Measurements from ENCODE around the gene BST2.

The BST2 gene

DNA sequence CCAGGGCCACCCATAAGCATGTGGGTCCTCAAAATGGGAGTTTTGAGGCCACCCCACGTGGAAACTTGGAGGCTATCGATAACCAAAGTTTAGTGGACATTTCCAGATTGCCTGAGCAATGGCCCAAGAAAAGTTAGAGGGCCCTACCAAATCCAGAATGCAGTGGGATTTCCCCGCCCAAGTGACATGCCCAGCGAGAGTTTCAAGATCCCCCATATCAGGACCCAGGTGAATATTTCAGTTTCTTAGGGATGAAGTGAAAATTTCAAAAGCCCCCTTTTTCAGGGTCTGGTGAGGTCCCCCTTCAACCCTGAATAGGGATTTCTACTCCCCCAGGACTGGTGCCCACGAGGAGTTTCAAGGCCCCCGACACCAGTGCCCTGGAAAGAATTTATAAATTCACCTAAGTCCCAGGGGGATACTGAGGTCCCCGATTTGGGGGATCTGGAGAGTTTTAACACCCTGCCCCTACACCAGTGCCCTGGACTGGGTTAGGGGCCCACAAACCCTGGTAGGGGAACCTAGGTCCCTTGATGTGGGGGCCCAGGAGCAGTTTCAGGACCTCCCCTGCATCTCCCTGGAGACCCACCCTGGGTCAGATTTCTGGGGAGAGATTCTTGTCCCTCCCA lies 695 bp downstream of the BST2 start:
- no peak for TF ChIP-seq ZC3H10 (CRISPR knock-in tag; IDR thresholded peaks at IDR 0.05)
- no peak for TF ChIP-seq BACH2 (CRISPR knock-in tag; IDR thresholded peaks at IDR 0.05; ENCODE audit: borderline replicate concordance)
- TF ChIP-seq, protein P1, sequence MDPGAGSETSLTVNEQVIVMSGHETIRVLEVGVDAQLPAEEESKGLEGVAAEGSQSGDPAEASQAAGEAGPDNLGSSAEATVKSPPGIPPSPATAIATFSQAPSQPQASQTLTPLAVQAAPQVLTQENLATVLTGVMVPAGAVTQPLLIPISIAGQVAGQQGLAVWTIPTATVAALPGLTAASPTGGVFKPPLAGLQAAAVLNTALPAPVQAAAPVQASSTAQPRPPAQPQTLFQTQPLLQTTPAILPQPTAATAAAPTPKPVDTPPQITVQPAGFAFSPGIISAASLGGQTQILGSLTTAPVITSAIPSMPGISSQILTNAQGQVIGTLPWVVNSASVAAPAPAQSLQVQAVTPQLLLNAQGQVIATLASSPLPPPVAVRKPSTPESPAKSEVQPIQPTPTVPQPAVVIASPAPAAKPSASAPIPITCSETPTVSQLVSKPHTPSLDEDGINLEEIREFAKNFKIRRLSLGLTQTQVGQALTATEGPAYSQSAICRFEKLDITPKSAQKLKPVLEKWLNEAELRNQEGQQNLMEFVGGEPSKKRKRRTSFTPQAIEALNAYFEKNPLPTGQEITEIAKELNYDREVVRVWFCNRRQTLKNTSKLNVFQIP (CRISPR knock-in tag; IDR thresholded peaks at IDR 0.05; ENCODE audit: borderline replicate concordance, low read depth) = no peak
- TF ChIP-seq, protein P2, sequence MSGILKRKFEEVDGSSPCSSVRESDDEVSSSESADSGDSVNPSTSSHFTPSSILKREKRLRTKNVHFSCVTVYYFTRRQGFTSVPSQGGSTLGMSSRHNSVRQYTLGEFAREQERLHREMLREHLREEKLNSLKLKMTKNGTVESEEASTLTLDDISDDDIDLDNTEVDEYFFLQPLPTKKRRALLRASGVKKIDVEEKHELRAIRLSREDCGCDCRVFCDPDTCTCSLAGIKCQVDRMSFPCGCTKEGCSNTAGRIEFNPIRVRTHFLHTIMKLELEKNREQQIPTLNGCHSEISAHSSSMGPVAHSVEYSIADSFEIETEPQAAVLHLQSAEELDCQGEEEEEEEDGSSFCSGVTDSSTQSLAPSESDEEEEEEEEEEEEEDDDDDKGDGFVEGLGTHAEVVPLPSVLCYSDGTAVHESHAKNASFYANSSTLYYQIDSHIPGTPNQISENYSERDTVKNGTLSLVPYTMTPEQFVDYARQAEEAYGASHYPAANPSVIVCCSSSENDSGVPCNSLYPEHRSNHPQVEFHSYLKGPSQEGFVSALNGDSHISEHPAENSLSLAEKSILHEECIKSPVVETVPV (CRISPR knock-in tag; IDR thresholded peaks at IDR 0.05) = no peak
- no peak for TF ChIP-seq ZNF70 (CRISPR knock-in tag; IDR thresholded peaks at IDR 0.05)
- no peak for TF ChIP-seq GLIS3 (CRISPR knock-in tag; IDR thresholded peaks at IDR 0.05)
- TF ChIP-seq ESRRG (CRISPR knock-in tag; IDR thresholded peaks at IDR 0.05) = no peak
- TF ChIP-seq ARNTL (CRISPR knock-in tag; IDR thresholded peaks at IDR 0.05; ENCODE audit: borderline replicate concordance, low read depth) = no peak
- TF ChIP-seq ISL1 (CRISPR knock-in tag; IDR thresholded peaks at IDR 0.05) = no peak
- no peak for ATAC-seq

DNA sequence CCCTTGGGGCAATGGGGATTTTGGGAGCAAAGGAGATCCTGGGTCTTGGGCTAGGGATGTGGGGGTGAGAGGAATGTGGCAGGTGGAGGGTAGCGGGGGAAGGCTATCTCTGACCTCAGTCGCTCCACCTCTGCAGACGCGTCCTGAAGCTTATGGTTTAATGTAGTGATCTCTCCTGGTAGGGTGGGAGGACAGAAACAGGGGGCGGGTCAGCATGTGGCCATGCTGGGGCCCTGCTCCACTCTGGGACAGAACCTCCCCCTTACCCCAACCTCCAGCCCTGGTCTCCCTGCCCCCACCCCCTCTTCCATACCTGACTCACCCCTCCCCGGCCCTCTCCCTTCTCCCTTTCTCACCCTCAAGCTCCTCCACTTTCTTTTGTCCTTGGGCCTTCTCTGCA lies 1.4 kb downstream of the BST2 start:
- no peak for ATAC-seq
- TF ChIP-seq RARB (CRISPR knock-in tag; IDR thresholded peaks at IDR 0.05) (no peak), TCF4 (CRISPR knock-in tag; IDR thresholded peaks at IDR 0.05; ENCODE audit: borderline replicate concordance) (no peak), TOX (CRISPR knock-in tag; IDR thresholded peaks at IDR 0.05; ENCODE audit: borderline replicate concordance) (no peak), CSDC2 (CRISPR knock-in tag; IDR thresholded peaks at IDR 0.05) (no peak), ZNF8 (CRISPR knock-in tag; IDR thresholded peaks at IDR 0.05) (no peak), ZNF70 (CRISPR knock-in tag; IDR thresholded peaks at IDR 0.05) (no peak), OSR1 (CRISPR knock-in tag; IDR thresholded peaks at IDR 0.05) (no peak), ZNF565 (CRISPR knock-in tag; conservative IDR thresholded peaks at IDR 0.05; ENCODE audit: low read depth) (no peak), ARNTL (CRISPR knock-in tag; IDR thresholded peaks at IDR 0.05; ENCODE audit: borderline replicate concordance, low read depth) (no peak)
- TF ChIP-seq, protein P2 (CRISPR knock-in tag; IDR thresholded peaks at IDR 0.05) = no peak

- TF ChIP-seq ZFP3 (CRISPR knock-in tag; IDR thresholded peaks at IDR 0.05) (no peak), ZC3H10 (CRISPR knock-in tag; IDR thresholded peaks at IDR 0.05) (no peak), TCF4 (CRISPR knock-in tag; IDR thresholded peaks at IDR 0.05; ENCODE audit: borderline replicate concordance) (no peak), BACH2 (CRISPR knock-in tag; IDR thresholded peaks at IDR 0.05; ENCODE audit: borderline replicate concordance) (no peak), ZNF70 (CRISPR knock-in tag; IDR thresholded peaks at IDR 0.05) (no peak), PPARA (CRISPR knock-in tag; IDR thresholded peaks at IDR 0.05; ENCODE audit: borderline replicate concordance) (no peak), ISL1 (CRISPR knock-in tag; IDR thresholded peaks at IDR 0.05) (no peak), SNAI2 (CRISPR knock-in tag; IDR thresholded peaks at IDR 0.05) (no peak), TSHZ2 (CRISPR knock-in tag; IDR thresholded peaks at IDR 0.05) (no peak), ARNTL (CRISPR knock-in tag; IDR thresholded peaks at IDR 0.05; ENCODE audit: borderline replicate concordance, low read depth) (no peak), PATZ1 (CRISPR knock-in tag; IDR thresholded peaks at IDR 0.05; ENCODE audit: borderline replicate concordance) (no peak), ESRRG (CRISPR knock-in tag; IDR thresholded peaks at IDR 0.05) (no peak), TOX (CRISPR knock-in tag; IDR thresholded peaks at IDR 0.05; ENCODE audit: borderline replicate concordance) (no peak)
- TF ChIP-seq, protein P1 (CRISPR knock-in tag; IDR thresholded peaks at IDR 0.05; ENCODE audit: borderline replicate concordance, low read depth) = no peak
- TF ChIP-seq, protein P3, sequence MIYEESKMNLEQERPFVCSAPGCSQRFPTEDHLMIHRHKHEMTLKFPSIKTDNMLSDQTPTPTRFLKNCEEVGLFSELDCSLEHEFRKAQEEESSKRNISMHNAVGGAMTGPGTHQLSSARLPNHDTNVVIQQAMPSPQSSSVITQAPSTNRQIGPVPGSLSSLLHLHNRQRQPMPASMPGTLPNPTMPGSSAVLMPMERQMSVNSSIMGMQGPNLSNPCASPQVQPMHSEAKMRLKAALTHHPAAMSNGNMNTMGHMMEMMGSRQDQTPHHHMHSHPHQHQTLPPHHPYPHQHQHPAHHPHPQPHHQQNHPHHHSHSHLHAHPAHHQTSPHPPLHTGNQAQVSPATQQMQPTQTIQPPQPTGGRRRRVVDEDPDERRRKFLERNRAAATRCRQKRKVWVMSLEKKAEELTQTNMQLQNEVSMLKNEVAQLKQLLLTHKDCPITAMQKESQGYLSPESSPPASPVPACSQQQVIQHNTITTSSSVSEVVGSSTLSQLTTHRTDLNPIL (CRISPR knock-in tag; IDR thresholded peaks at IDR 0.05; ENCODE audit: low read depth) = no peak
- ATAC-seq = peak; percentile 65
Observed at GRCh38 chr19:17402982-17403855, 2.2 kb downstream of the BST2 start.

Data from SK-N-SH treated with all-trans-retinoic acid at 6 μM for 48 hours (cell line).